ENCODE results near the gene FXYD5.

FXYD5 gene

DNA sequence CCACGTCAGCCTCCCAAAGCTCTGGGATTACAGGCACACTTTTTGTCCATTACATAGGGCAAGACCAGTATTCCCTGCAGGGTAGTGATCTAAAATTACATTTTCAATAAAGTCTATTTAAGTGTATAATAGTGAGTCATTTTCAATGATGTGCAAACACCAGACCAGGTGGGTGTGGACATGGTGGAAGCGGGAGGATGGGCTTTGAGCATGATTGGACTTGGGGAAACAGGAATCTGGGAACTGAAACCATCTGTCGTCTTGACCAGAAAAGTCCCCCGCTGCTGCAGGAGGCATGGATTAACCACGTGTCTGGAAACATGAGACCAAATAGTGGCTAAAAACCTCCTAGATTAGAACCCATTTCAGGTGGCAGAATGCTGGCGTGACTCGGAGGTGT is 34.0 kb upstream of the FXYD5 start:
- peaks cover 37% of the 10 kb centered on the region for H3K4me1 ChIP-seq (ENCODE audit: control insufficient read depth, insufficient read depth, low read length, unreplicated experiment)
- no peak overlapping the region for H3K4me3 ChIP-seq (ENCODE audit: low read depth, low read length)
- H2AFZ ChIP-seq (ENCODE audit: low read length, unreplicated experiment) = no peak overlapping the region
- no peaks in the 10 kb centered on the region for H3K27me3 ChIP-seq (ENCODE audit: insufficient read depth, low read length)
- H3K36me3 ChIP-seq (ENCODE audit: insufficient read depth, low read length) = no peaks in the 10 kb centered on the region
- peak overlapping the region; percentile 67 for H3K27ac ChIP-seq (ENCODE audit: low read depth, low read length)
- H3K79me2 ChIP-seq (ENCODE audit: control insufficient read depth, insufficient read depth, low read length, unreplicated experiment) = no peaks in the 10 kb centered on the region

DNA sequence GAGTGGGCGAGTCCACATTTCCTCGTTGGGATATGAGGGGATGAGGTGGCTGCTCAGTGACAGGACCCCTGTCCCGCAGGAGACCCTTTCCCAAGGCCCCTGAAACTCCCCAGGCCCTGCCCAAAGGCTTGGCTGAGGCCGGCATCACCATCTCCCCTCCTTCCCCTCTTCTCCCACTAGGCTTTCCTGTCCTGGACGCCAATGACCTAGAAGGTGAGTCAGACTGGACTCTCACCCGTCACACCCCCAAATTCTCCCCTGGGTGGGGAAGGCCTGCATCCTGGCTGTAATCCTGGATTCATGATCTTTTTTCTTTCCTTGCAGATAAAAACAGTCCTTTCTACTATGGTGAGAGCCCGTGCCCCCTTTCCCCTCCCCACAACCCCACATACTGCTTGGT is 33.6 kb upstream of the FXYD5 start:
- H3K79me2 ChIP-seq (ENCODE audit: control insufficient read depth, insufficient read depth, low read length, unreplicated experiment) = no peaks in the 10 kb centered on the region
- H3K4me3 ChIP-seq (ENCODE audit: low read depth, low read length) = no peak overlapping the region
- H3K36me3 ChIP-seq (ENCODE audit: insufficient read depth, low read length) = no peaks in the 10 kb centered on the region
- peak overlapping the region; percentile 67 for H3K27ac ChIP-seq (ENCODE audit: low read depth, low read length)
- H2AFZ ChIP-seq (ENCODE audit: low read length, unreplicated experiment) = no peak overlapping the region
- H3K4me1 ChIP-seq (ENCODE audit: control insufficient read depth, insufficient read depth, low read length, unreplicated experiment) = peaks cover 37% of the 10 kb centered on the region
- no peaks in the 10 kb centered on the region for H3K27me3 ChIP-seq (ENCODE audit: insufficient read depth, low read length)

DNA sequence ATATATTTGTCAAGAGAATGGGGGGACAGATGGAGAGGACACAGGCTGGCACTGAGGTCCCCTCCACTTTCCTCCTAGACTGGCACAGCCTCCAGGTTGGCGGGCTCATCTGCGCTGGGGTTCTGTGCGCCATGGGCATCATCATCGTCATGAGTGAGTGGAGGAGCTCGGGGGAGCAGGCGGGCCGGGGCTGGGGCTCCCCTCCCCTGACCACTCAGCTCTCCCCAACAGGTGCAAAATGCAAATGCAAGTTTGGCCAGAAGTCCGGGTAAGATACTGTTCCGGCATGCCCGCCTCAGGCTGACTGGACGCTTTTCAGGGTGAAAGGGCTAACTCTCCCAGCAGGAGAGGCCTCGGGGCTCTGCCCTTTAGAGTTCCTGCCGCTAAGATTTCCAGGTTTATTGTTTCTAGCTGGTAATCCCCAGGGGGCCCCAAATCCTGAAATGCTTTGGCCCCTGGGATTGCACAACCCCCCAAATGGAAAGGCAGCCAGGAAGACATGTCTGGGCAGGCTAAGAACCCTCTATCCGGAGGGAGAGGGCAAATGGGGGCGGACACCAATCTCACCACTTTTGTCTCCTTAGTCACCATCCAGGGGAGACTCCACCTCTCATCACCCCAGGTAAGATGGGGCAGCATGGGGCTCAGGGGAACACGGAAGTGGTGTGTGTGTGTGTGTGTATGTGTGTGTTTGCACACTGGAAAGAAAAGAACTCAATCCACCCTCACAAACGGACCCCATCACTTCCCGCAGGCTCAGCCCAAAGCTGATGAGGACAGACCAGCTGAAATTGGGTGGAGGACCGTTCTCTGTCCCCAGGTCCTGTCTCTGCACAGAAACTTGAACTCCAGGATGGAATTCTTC is 31.6 kb upstream of the FXYD5 start:
- Histone ChIP-seq H3K36me3 (ENCODE audit: insufficient read depth, low read length) (no peaks in the 10 kb centered on the region), H3K27me3 (ENCODE audit: insufficient read depth, low read length) (no peaks in the 10 kb centered on the region), H2AFZ (ENCODE audit: low read length, unreplicated experiment) (no peak overlapping the region), H3K4me1 (ENCODE audit: control insufficient read depth, insufficient read depth, low read length, unreplicated experiment) (peaks cover 37% of the 10 kb centered on the region), H3K27ac (ENCODE audit: low read depth, low read length) (peak overlapping the region; percentile 90), H3K79me2 (ENCODE audit: control insufficient read depth, insufficient read depth, low read length, unreplicated experiment) (no peaks in the 10 kb centered on the region), H3K4me3 (ENCODE audit: low read depth, low read length) (peak overlapping the region; percentile 89)

DNA sequence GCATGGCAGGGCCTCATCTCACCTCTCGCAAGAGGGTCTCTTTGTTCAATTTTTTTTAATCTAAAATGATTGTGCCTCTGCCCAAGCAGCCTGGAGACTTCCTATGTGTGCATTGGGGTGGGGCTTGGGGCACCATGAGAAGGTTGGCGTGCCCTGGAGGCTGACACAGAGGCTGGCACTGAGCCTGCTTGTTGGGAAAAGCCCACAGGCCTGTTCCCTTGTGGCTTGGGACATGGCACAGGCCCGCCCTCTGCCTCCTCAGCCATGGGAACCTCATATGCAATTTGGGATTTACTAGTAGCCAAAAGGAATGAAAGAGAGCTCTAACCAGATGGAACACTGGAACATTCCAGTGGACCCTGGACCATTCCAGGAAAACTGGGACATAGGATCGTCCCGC is 31.0 kb upstream of the FXYD5 start:
- Histone ChIP-seq H3K4me3 (ENCODE audit: low read depth, low read length) (peak overlapping the region; percentile 89), H3K4me1 (ENCODE audit: control insufficient read depth, insufficient read depth, low read length, unreplicated experiment) (peaks cover 37% of the 10 kb centered on the region), H3K27me3 (ENCODE audit: insufficient read depth, low read length) (no peaks in the 10 kb centered on the region), H2AFZ (ENCODE audit: low read length, unreplicated experiment) (no peak overlapping the region), H3K27ac (ENCODE audit: low read depth, low read length) (peak overlapping the region; percentile 90), H3K79me2 (ENCODE audit: control insufficient read depth, insufficient read depth, low read length, unreplicated experiment) (no peaks in the 10 kb centered on the region), H3K36me3 (ENCODE audit: insufficient read depth, low read length) (no peaks in the 10 kb centered on the region)

DNA sequence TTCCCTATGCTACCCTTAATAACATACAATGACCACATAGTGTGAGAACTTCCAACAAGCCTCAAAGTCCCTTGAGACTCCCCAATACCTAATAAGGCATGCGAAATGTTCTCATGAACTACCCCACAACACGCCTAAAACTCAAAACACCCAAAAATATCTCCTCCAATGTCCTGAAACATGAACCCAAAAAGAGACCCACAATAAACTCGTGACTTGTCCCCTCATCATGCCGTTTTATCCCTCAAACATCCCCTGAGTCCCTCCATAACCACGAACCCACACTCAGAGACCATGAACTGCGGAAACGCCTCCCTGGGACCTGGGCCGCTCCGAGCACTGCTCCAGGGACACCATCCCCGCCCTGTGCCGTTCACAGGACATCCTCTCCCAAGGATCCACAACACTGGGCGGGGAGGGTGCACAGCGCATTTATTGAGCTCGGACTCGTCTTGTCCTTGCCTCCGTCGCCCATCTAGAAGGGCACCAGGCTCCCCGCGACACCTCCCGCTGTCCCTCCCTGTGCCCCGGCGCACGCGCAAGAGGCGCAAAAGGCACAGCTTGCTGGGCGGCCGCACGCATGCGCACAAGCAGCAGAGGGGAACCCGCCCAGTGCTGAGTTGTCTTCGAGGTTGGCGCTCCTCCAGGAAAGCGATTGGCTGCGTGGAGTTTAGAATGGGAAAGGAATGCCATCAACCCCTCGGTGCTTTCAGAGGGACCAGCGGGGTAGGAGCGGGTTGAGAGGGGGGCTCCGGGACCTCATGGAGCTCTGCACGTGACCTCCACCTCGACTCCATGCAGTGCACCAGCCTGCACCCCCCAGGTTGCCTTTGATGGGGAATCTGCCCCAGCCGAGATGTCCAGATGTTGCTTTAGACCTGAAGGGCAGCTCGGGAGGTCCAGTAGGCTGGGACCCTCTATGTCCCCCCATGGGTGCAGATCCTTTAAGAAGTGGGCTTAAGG is 30.2 kb upstream of the FXYD5 start:
- H3K36me3 ChIP-seq (ENCODE audit: insufficient read depth, low read length) = no peaks in the 10 kb centered on the region

DNA sequence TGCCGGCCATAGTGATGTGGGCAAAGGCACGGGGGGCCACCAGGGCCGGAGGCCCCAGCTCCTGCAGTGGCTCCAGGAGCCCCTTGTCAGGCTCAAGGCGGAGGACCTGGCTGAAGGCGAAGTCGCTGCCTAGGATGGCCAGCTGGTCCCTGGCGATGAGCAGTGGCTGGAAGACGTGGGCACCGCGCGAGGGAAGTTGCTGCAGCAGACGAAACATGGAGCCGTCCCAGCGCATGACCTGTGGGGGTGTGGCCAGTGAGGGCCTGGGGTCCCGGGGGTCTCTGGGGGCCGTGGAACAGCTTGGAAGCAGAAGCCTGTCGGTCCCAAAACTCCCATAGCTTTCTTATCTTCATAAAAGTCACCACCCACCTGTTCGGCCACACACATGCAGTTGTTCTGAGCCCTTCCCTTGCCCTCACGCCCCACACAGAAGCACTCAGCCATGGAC is 29.2 kb upstream of the FXYD5 start:
- Histone ChIP-seq H3K27ac (ENCODE audit: low read depth, low read length) (no peak overlapping the region), H2AFZ (ENCODE audit: low read length, unreplicated experiment) (no peak overlapping the region), H3K79me2 (ENCODE audit: control insufficient read depth, insufficient read depth, low read length, unreplicated experiment) (no peaks in the 10 kb centered on the region), H3K4me3 (ENCODE audit: low read depth, low read length) (no peak overlapping the region; the same call in 1 of the 2 replicates), H3K27me3 (ENCODE audit: insufficient read depth, low read length) (no peaks in the 10 kb centered on the region), H3K36me3 (ENCODE audit: insufficient read depth, low read length) (no peaks in the 10 kb centered on the region), H3K4me1 (ENCODE audit: control insufficient read depth, insufficient read depth, low read length, unreplicated experiment) (peaks cover 34% of the 10 kb centered on the region)

More for the DNA sequence above, 30.2 kb upstream of the FXYD5 start:
- peak overlapping the region; percentile 89 for H3K4me3 ChIP-seq (ENCODE audit: low read depth, low read length)
- H2AFZ ChIP-seq (ENCODE audit: low read length, unreplicated experiment) = peak overlapping the region; percentile 76
- no peaks in the 10 kb centered on the region for H3K27me3 ChIP-seq (ENCODE audit: insufficient read depth, low read length)
- H3K27ac ChIP-seq (ENCODE audit: low read depth, low read length) = peak overlapping the region; percentile 90
- peaks cover 37% of the 10 kb centered on the region for H3K4me1 ChIP-seq (ENCODE audit: control insufficient read depth, insufficient read depth, low read length, unreplicated experiment)
- H3K79me2 ChIP-seq (ENCODE audit: control insufficient read depth, insufficient read depth, low read length, unreplicated experiment) = no peaks in the 10 kb centered on the region

DNA sequence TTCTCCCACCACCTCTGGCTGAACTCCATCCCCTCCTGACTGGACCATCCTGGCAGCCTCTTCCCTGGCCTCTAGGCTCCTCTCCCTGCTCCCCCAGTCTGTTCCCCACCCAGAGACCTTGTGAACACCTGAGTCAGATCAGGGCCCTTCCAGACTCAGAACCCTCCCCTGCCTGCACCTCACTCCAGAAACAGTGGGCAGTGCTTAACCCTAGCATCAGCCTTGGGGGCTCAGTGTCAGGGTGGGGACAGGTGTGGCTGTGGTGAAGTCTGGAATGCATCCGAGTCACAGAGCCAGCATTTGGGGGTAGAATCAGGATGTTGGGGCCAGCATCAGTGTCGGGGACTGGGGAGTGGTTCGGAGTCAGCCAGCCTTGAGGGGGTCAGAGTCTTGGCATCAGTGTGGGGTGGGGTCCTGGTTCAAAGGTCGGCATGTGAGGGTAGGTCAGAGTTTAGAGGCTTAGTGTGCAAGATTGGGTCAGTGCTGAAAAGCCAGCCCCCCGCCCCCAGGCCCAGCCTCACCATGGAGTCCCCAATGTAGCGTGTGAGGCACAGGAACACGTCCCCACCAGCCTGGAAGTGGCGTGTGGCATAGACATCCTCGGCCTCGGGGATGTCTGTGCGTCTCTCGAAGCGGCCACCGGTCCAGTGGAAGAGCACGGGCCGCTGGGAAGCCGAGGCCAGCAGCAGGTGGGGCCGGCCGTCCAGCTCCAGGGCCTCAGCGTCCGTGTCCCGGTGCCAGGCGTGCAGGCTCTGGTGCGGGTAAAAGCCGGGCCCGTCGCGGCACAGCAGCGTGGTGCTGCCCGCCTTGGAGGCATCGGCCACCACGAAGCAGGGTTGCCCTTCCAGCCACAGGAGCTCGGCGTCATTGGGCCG is 28.5 kb upstream of the FXYD5 start:
- peaks cover 27% of the 10 kb centered on the region for H3K4me1 ChIP-seq (ENCODE audit: control insufficient read depth, insufficient read depth, low read length, unreplicated experiment)

DNA sequence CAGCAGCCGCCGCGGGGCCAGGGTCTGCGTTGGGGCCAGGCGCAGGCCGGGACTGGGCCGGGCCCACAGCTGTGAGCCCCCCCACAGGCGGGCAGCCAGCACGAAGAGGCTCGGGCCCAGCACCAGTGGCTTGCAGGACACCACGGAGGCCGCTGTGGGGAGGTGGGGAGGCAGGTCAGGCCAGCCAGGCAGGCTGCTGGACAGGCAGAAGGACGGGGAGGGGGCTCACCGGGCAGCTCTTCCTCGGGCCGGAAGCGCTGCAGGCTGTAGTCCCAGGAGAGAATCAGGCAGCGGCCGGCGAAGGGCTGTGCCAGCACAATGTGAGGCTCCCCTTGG is 27.9 kb upstream of the FXYD5 start:
- Histone ChIP-seq H3K36me3 (ENCODE audit: insufficient read depth, low read length) (no peaks in the 10 kb centered on the region), H2AFZ (ENCODE audit: low read length, unreplicated experiment) (no peak overlapping the region), H3K4me1 (ENCODE audit: control insufficient read depth, insufficient read depth, low read length, unreplicated experiment) (peaks cover 21% of the 10 kb centered on the region), H3K79me2 (ENCODE audit: control insufficient read depth, insufficient read depth, low read length, unreplicated experiment) (no peaks in the 10 kb centered on the region), H3K27me3 (ENCODE audit: insufficient read depth, low read length) (no peaks in the 10 kb centered on the region), H3K4me3 (ENCODE audit: low read depth, low read length) (no peak overlapping the region), H3K27ac (ENCODE audit: low read depth, low read length) (no peak overlapping the region)

More for the DNA sequence above, 28.5 kb upstream of the FXYD5 start:
- no peak overlapping the region for H3K27ac ChIP-seq (ENCODE audit: low read depth, low read length)
- no peaks in the 10 kb centered on the region for H3K79me2 ChIP-seq (ENCODE audit: control insufficient read depth, insufficient read depth, low read length, unreplicated experiment)
- H2AFZ ChIP-seq (ENCODE audit: low read length, unreplicated experiment) = no peak overlapping the region
- H3K27me3 ChIP-seq (ENCODE audit: insufficient read depth, low read length) = no peaks in the 10 kb centered on the region
- no peaks in the 10 kb centered on the region for H3K36me3 ChIP-seq (ENCODE audit: insufficient read depth, low read length)
- H3K4me3 ChIP-seq (ENCODE audit: low read depth, low read length) = no peak overlapping the region

DNA sequence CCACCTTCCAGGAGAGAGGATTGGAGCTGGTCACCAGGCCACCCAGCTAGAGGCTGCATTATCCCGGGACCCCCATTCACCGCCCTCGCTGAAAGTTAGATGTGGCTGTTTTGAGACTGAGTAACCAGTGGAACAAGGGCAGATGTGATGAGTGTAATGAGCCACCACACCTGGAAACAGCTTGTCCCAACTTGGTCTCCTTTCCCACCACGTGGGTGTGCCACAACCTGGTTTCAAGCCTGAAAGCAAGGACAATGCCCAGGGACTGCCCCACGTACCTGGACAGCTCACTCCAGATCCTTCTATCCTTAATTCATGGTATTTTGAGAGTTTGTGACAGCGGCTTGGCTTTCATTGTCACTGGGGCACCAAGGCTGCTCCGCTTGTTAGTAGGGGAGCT is 26.7 kb upstream of the FXYD5 start:
- no peaks in the 10 kb centered on the region for H3K79me2 ChIP-seq (ENCODE audit: control insufficient read depth, insufficient read depth, low read length, unreplicated experiment)
- peaks cover 15% of the 10 kb centered on the region for H3K4me1 ChIP-seq (ENCODE audit: control insufficient read depth, insufficient read depth, low read length, unreplicated experiment)
- no peak overlapping the region for H2AFZ ChIP-seq (ENCODE audit: low read length, unreplicated experiment)
- no peak overlapping the region for H3K4me3 ChIP-seq (ENCODE audit: low read depth, low read length)
- no peak overlapping the region for H3K27ac ChIP-seq (ENCODE audit: low read depth, low read length)
- H3K36me3 ChIP-seq (ENCODE audit: insufficient read depth, low read length) = no peaks in the 10 kb centered on the region
- no peaks in the 10 kb centered on the region for H3K27me3 ChIP-seq (ENCODE audit: insufficient read depth, low read length)

Measured in ACC112 (cell line).